A549 (cell line): ENCODE measurements around the gene PKP4. TPM values are rescaled to one million over a fixed set of nuclear protein-coding genes. Genes with fewer than 3 reads are reported as not detected.

Experiments
- ATAC-seq, 2 experiments: fragments of 200-7000 bp in 1 of 2; fragments of >200 bp in 1 of 2; cut with Nextera tagmentation in 1 of 2; cut with Tn5 transposase in 1 of 2; 3 replicates each; pipeline versions ENCODE4 v1.8.0 to v1.9.1; 2018 to 2020; ENCODE audit warnings: mild to moderate bottlenecking in 1 of 2, moderate library complexity in 1 of 2
- CTCF ChIA-PET: fragments of 300-600 bp; sonication (Branson Sonifier 250); formaldehyde crosslinking; extraction: SDS; loops from one replicate; lab custom pipeline; 2021; ENCODE audit warnings: antibody characterized with exemption, inconsistent platforms; lab: Yijun Ruan, JAX
- POLR2A ChIA-PET: fragments of 350-600 bp; formaldehyde crosslinking; extraction: SDS; loops from one replicate; lab custom pipeline; 2021; ENCODE audit warnings: antibody characterized with exemption, inconsistent platforms; lab: Yijun Ruan, JAX
- DNase-seq, 2 experiments: peaks; one replicate each; pipeline versions ENCODE4 v3.0.0 to v3.0.0-alpha.2; 2011 to 2016; ENCODE audit warnings: low read depth in 1 of 2, low spot score in 1 of 2
- FAIRE-seq: peaks from 2 replicates; lab custom pipeline; 2011; peaks lifted over from hg19 to GRCh38; lab: Jason Lieb, UNC
- H3K27ac ChIP-seq, 2 experiments: fragments of >200 bp; sonication (Bioruptor Twin); formaldehyde crosslinking; 3 replicates each; pipeline ENCODE4 v1.5.1; 2016 to 2017
- H3K4me1 ChIP-seq: fragments of >200 bp; sonication (Bioruptor Twin); formaldehyde crosslinking; 3 replicates; pipeline ENCODE4 v1.6.1; 2016
- H3K4me2 ChIP-seq: fragments of >200 bp; sonication (Bioruptor Twin); formaldehyde crosslinking; 3 replicates; pipeline ENCODE4 v1.6.1; 2016
- H3K4me3 ChIP-seq: fragments of >200 bp; sonication (Bioruptor Twin); formaldehyde crosslinking; 3 replicates; pipeline ENCODE4 v1.5.1; 2016
- H3K9me3 ChIP-seq: fragments of >200 bp; sonication (Bioruptor Twin); formaldehyde crosslinking; 3 replicates; pipeline ENCODE4 v1.6.1; 2016
- ATOH8 ChIP-seq: fragments of 250-450 bp; sonication (Bioruptor Pico); IDR thresholded peaks from 2 replicates; pipeline ENCODE4 v1.5.0; 2020; ENCODE audit warnings: low read depth, mild to moderate bottlenecking, moderate library complexity
- BCL3 ChIP-seq: fragments of >200 bp; sonication (Bioruptor Twin); formaldehyde crosslinking; IDR thresholded peaks from 3 replicates; pipeline ENCODE4 v1.6.1; 2016
- CEBPB ChIP-seq, 2 experiments: fragments of >200 bp in 1 of 2; sonication (Bioruptor Twin) in 1 of 2; formaldehyde crosslinking in 1 of 2; IDR thresholded peaks; 2 replicates each; pipeline ENCODE4 v1.6.1; 2012 to 2016
- EHMT2 ChIP-seq: fragments of 200-600 bp; sonication (generic); IDR thresholded peaks from 2 replicates; pipeline ENCODE4 v1.6.1; 2016; ENCODE audit warnings: antibody characterized with exemption, low read depth, mild to moderate bottlenecking, moderate library complexity
- ELK1 ChIP-seq: fragments of 150-350 bp; IDR thresholded peaks from 2 replicates; pipeline ENCODE4 v1.6.1; 2014; ENCODE audit warnings: low read depth, mild to moderate bottlenecking, low read length
- ESRRA ChIP-seq: fragments of 150-350 bp; IDR thresholded peaks from 2 replicates; pipeline ENCODE4 v1.6.1; 2014; ENCODE audit warnings: mild to moderate bottlenecking, low read length, borderline replicate concordance
- HOXA7 ChIP-seq: fragments of 250-450 bp; sonication (Bioruptor Pico); IDR thresholded peaks from 2 replicates; pipeline ENCODE4 v1.5.0; 2020; ENCODE audit warnings: mild to moderate bottlenecking, moderate library complexity
- HOXB13 ChIP-seq: fragments of 250-450 bp; sonication (Bioruptor Pico); IDR thresholded peaks from 2 replicates; pipeline ENCODE4 v1.5.0; 2020; ENCODE audit warnings: low read depth, mild to moderate bottlenecking, moderate library complexity
- MAFK ChIP-seq: fragments of 450-650 bp; IDR thresholded peaks from 2 replicates; pipeline ENCODE4 v1.6.1; 2014; ENCODE audit not compliant: partially characterized antibody
- MAX ChIP-seq: IDR thresholded peaks from 2 replicates; pipeline ENCODE4 v1.6.1; 2012
- NFE2L2 ChIP-seq: fragments of 150-350 bp; conservative IDR thresholded peaks from 2 replicates; pipeline ENCODE4 v1.6.1; 2014; ENCODE audit warnings: low read length
- NR3C1 ChIP-seq: fragments of >200 bp; sonication (Bioruptor Twin); formaldehyde crosslinking; IDR thresholded peaks from 3 replicates; pipeline ENCODE4 v1.6.1; 2017
- POLR2AphosphoS2 ChIP-seq: conservative IDR thresholded peaks from 2 replicates; pipeline ENCODE4 v1.6.1; 2012; ENCODE audit warnings: low read length, improper control_type of control experiment, inconsistent platforms
- SMC3 ChIP-seq: fragments of >200 bp; sonication (Bioruptor Twin); formaldehyde crosslinking; IDR thresholded peaks from 3 replicates; pipeline ENCODE4 v1.6.1; 2018; ENCODE audit warnings: inconsistent platforms
- SREBF2 ChIP-seq: fragments of 450-650 bp; IDR thresholded peaks from 2 replicates; pipeline ENCODE4 v1.6.1; 2014; ENCODE audit warnings: mild to moderate bottlenecking, moderate library complexity
- TP53 ChIP-seq: fragments of 250-450 bp; sonication (Bioruptor Pico); IDR thresholded peaks from 2 replicates; pipeline ENCODE4 v1.5.0; 2021; ENCODE audit warnings: mild to moderate bottlenecking, moderate library complexity
- ZFP36 ChIP-seq: fragments of 450-650 bp; IDR thresholded peaks from 2 replicates; pipeline ENCODE4 v1.6.1; 2014; ENCODE audit warnings: borderline replicate concordance; ENCODE audit not compliant: partially characterized antibody
- ZSCAN20 ChIP-seq: fragments of 250-450 bp; sonication (Bioruptor Pico); IDR thresholded peaks from 2 replicates; pipeline ENCODE4 v1.8.0; 2022; ENCODE audit warnings: mild to moderate bottlenecking, moderate library complexity
- WGBS: methylation state at CpG from one replicate; pipeline ENCODE4 v1.1.6; 2017; ENCODE audit errors: missing lambda C conversion rate; 5-methylcytosine and 5-hydroxymethylcytosine counted together
- polyA plus RNA-seq, 4 experiments: library from polyadenylated mRNA; depleted of rRNA in 3 of 4; stranded (reverse); fragments of >200 nt; fragmentation: RNase III in 1 of 4; extraction: RNeasy Plus Mini Kit Qiagen cat#74134 plus additional on column Dnase treatment in 1 of 4; gene quantifications; 2 replicates in 3 of 4; 3 replicates in 1 of 4; pipeline ENCODE4 v1.2.3, GENCODE V29; 2011 to 2017

PKP4 gene
- polyA plus RNA-seq, 2 of the 4 experiments (the other 2 are of a cell fraction) = 27.0 to 56.6 TPM

- ChIA-PET CTCF (interaction anchor here (1.2 to 1.8 kb wide), 3 partner anchors 25 to 326 kb away, joined by 3 to 4 read pairs (median 3); no protein-coding TSS in a partner anchor), POLR2A (interaction anchor here (1.2 kb wide), 1 partner anchor 49 kb away, joined by 3 read pairs; the partner anchor contains the start of genes CCDC148 and PKP4)
- FAIRE-seq (no peak), DNase-seq (peak in 1 of 2 experiments; percentile 45), ATAC-seq (peak; percentile 30 to 55; a peak in 3 of 6 replicates)
- peaks cover 71% of the 10 kb centered on the region for H3K4me1 ChIP-seq
- WGBS = 72% methylated on average over 4 of the region's 4 CpGs
- H3K9me3 ChIP-seq = no peaks in the 10 kb centered on the region
- peak overlapping the region; percentile 68 to 85 for H3K27ac ChIP-seq
- H3K4me2 ChIP-seq = peak overlapping the region; percentile 48
- H3K4me3 ChIP-seq = no peak overlapping the region
- TF ChIP-seq EHMT2 (no peak), MAFK (peak; percentile 81), ATOH8 (CRISPR knock-in tag) (no peak), POLR2AphosphoS2 (no peak), NFE2L2 (peak; percentile 56; the same call in 1 of the 2 replicates)
These were observed 48.7 kb downstream of the PKP4 start for GRCh38 chr2:158505448-158505934.

- Histone ChIP-seq H3K4me3 (no peak overlapping the region), H3K4me1 (peaks cover 58% of the 10 kb centered on the region), H3K27ac (no peak overlapping the region), H3K4me2 (no peak overlapping the region), H3K9me3 (no peaks in the 10 kb centered on the region)
- 78% methylated on average over 4 of the region's 4 CpGs for WGBS
- ATAC-seq (no peak), FAIRE-seq (no peak), DNase-seq (no peak)
- TF ChIP-seq BCL3 = no peak
- TF ChIP-seq ZFP36 = no peak
- TF ChIP-seq NR3C1 = no peak
- no peak for TF ChIP-seq HOXA7
- TF ChIP-seq ESRRA = no peak
- ChIA-PET CTCF (no interaction called here), POLR2A (no interaction called here)
These were observed 50.4 kb downstream of the PKP4 start for GRCh38 chr2:158507141-158507540.

GRCh38 chr2:158507679-158508078 lies 50.9 kb downstream of the PKP4 start:
- ChIA-PET CTCF (no interaction called here), POLR2A (no interaction called here)
- H3K4me3 ChIP-seq = no peak overlapping the region
- no peak overlapping the region for H3K27ac ChIP-seq
- no peak overlapping the region for H3K4me2 ChIP-seq
- 87% methylated on average over 2 of the region's 2 CpGs for WGBS
- no peak for ATAC-seq
- H3K4me1 ChIP-seq = peaks cover 52% of the 10 kb centered on the region
- no peak for TF ChIP-seq ATOH8 (CRISPR knock-in tag)
- no peak for TF ChIP-seq ZSCAN20
- TF ChIP-seq HOXA7 = no peak
- TF ChIP-seq SMC3 = no peak
- TF ChIP-seq SREBF2 = no peak
- no peak for TF ChIP-seq ELK1
- no peak for TF ChIP-seq MAX
- TF ChIP-seq HOXB13 (CRISPR knock-in tag) = no peak
- no peak for TF ChIP-seq TP53 (CRISPR knock-in tag)
- no peak for TF ChIP-seq CEBPB (IDR thresholded peaks at IDR 0.05)
- no peak for TF ChIP-seq MAFK
- no peak for TF ChIP-seq NFE2L2
- TF ChIP-seq, all 56 proteins: peak for 0
- DNase-seq (no peak), FAIRE-seq (no peak)
- no peaks in the 10 kb centered on the region for H3K9me3 ChIP-seq
